Neural crest cell (in vitro differentiated cells): Measurements from ENCODE around the gene SLC15A1. TPM values are rescaled to one million over a fixed set of nuclear protein-coding genes. Genes with fewer than 3 reads are reported as not detected.

Experiments
- DNase-seq: peaks from one replicate; pipeline ENCODE4 v3.0.0; 2021; ENCODE audit warnings: low read depth, mixed read lengths, low spot score
- H3K27ac Mint-ChIP-seq: one replicate; pipeline ENCODE4 v1.8.0; 2021; ENCODE audit warnings: mild to moderate bottlenecking, mixed read lengths; ENCODE audit not compliant: unreplicated experiment
- H3K27me3 Mint-ChIP-seq: 2 replicates; pipeline ENCODE4 v1.8.0; 2021; ENCODE audit warnings: low read depth, mild to moderate bottlenecking, mixed read lengths
- H3K36me3 Mint-ChIP-seq: 2 replicates; pipeline ENCODE4 v1.8.0; 2021; ENCODE audit warnings: low read depth, mild to moderate bottlenecking, mixed read lengths
- H3K4me1 Mint-ChIP-seq: 2 replicates; pipeline ENCODE4 v1.8.0; 2021; ENCODE audit warnings: mixed read lengths
- H3K4me3 Mint-ChIP-seq: one replicate; pipeline ENCODE4 v1.8.0; 2021; ENCODE audit warnings: mild to moderate bottlenecking, mixed read lengths
- H3K9me3 Mint-ChIP-seq: 2 replicates; pipeline ENCODE4 v1.8.0; 2021; ENCODE audit warnings: mixed read lengths
- CTCF ChIP-seq: fragments of 200-600 bp; sonication (generic); conservative IDR thresholded peaks from 2 replicates; pipeline ENCODE4 v1.5.0; 2021; ENCODE audit warnings: antibody characterized with exemption, mild to moderate bottlenecking
- total RNA-seq: library from RNA; stranded (reverse); gene quantifications from 2 replicates; pipeline ENCODE4 v1.2.1, GENCODE V29; 2021

SLC15A1 gene
- total RNA-seq, 1 donor from 2014 or later: not detected

GRCh38 chr13:98784666-98785065 lies 32.2 kb upstream of the SLC15A1 start:
- TF ChIP-seq CTCF: no peak
- Mint-ChIP-seq H3K4me1 (no peaks in the 10 kb centered on the region), H3K4me3 (no peak overlapping the region), H3K27me3 (no peaks in the 10 kb centered on the region), H3K36me3 (no peaks in the 10 kb centered on the region), H3K27ac (no peak overlapping the region), H3K9me3 (no peaks in the 10 kb centered on the region)
- no peak for DNase-seq

- Mint-ChIP-seq H3K4me3 (no peak overlapping the region), H3K27ac (no peak overlapping the region), H3K27me3 (no peaks in the 10 kb centered on the region), H3K36me3 (no peaks in the 10 kb centered on the region), H3K9me3 (no peaks in the 10 kb centered on the region), H3K4me1 (no peaks in the 10 kb centered on the region)
- no peak for TF ChIP-seq CTCF
- no peak for DNase-seq
Observed at GRCh38 chr13:98783856-98784478, 31.5 kb upstream of the SLC15A1 start.

GRCh38 chr13:98782654-98783053 lies 30.2 kb upstream of the SLC15A1 start:
- Mint-ChIP-seq H3K27ac (no peak overlapping the region), H3K4me1 (no peaks in the 10 kb centered on the region), H3K36me3 (no peaks in the 10 kb centered on the region), H3K9me3 (no peaks in the 10 kb centered on the region), H3K4me3 (no peak overlapping the region), H3K27me3 (no peaks in the 10 kb centered on the region)
- no peak for TF ChIP-seq CTCF
- DNase-seq: no peak

- Mint-ChIP-seq H3K4me1 (no peaks in the 10 kb centered on the region), H3K36me3 (no peaks in the 10 kb centered on the region), H3K27ac (no peak overlapping the region), H3K27me3 (no peaks in the 10 kb centered on the region), H3K9me3 (no peaks in the 10 kb centered on the region), H3K4me3 (no peak overlapping the region)
- DNase-seq: no peak
- TF ChIP-seq CTCF: no peak
Observed at GRCh38 chr13:98781905-98782304, 29.4 kb upstream of the SLC15A1 start.

- Mint-ChIP-seq H3K4me3 (no peak overlapping the region), H3K4me1 (no peaks in the 10 kb centered on the region), H3K36me3 (no peaks in the 10 kb centered on the region), H3K27ac (no peak overlapping the region), H3K9me3 (no peaks in the 10 kb centered on the region), H3K27me3 (no peaks in the 10 kb centered on the region)
- no peak for DNase-seq
- TF ChIP-seq CTCF: no peak
Observed at GRCh38 chr13:98781470-98781869, 29.0 kb upstream of the SLC15A1 start.
